HepG2 (cell line): ENCODE measurements around the gene TRPM5. TPM values are rescaled to one million over a fixed set of nuclear protein-coding genes. Genes with fewer than 3 reads are reported as not detected.

Experiments
- ATRX ChIP-seq: sonication (generic); formaldehyde crosslinking; IDR thresholded peaks from 2 replicates; pipeline ENCODE4 v1.4.0; 2020; ENCODE audit warnings: missing genetic modification reagents, borderline replicate concordance
- GPN1 ChIP-seq: sonication (generic); formaldehyde crosslinking; IDR thresholded peaks from 2 replicates; pipeline ENCODE4 v1.5.1; 2020; ENCODE audit warnings: missing genetic modification reagents, borderline replicate concordance
- KDM4B ChIP-seq: sonication (generic); formaldehyde crosslinking; IDR thresholded peaks from 2 replicates; pipeline ENCODE4 v1.4.0; 2020; ENCODE audit warnings: missing genetic modification reagents
- KLF15 ChIP-seq: sonication (generic); formaldehyde crosslinking; IDR thresholded peaks from 2 replicates; pipeline ENCODE4 v1.8.1; 2023; ENCODE audit warnings: borderline replicate concordance, mild to moderate bottlenecking, inconsistent platforms, missing genetic modification reagents, mixed read lengths
- PHF21A ChIP-seq: sonication (generic); formaldehyde crosslinking; IDR thresholded peaks from 2 replicates; pipeline ENCODE4 v1.5.0; 2020; ENCODE audit warnings: mild to moderate bottlenecking, missing genetic modification reagents
- PLRG1 ChIP-seq: fragments of 450-650 bp; conservative IDR thresholded peaks from 2 replicates; pipeline ENCODE4 v1.6.1; 2016
- PPARG ChIP-seq: conservative IDR thresholded peaks from 2 replicates; pipeline ENCODE4 v1.6.1; 2016; ENCODE audit warnings: missing biosample characterization, missing genetic modification reagents
- ZFAT ChIP-seq: sonication (generic); formaldehyde crosslinking; conservative IDR thresholded peaks from 2 replicates; pipeline ENCODE4 v1.8.1; 2023; ENCODE audit warnings: missing genetic modification reagents, inconsistent platforms
- ZFP36L2 ChIP-seq: sonication (generic); formaldehyde crosslinking; IDR thresholded peaks from 2 replicates; pipeline ENCODE4 v1.4.0; 2020; ENCODE audit warnings: missing genetic modification reagents
- ZNF20 ChIP-seq: sonication (generic); formaldehyde crosslinking; IDR thresholded peaks from 2 replicates; pipeline ENCODE4 v1.4.0; 2020; ENCODE audit warnings: mild to moderate bottlenecking, moderate library complexity, missing genetic modification reagents
- ZNF234 ChIP-seq: sonication (generic); formaldehyde crosslinking; conservative IDR thresholded peaks from 2 replicates; pipeline ENCODE4 v1.5.1; 2020; ENCODE audit warnings: mild to moderate bottlenecking, missing genetic modification reagents
- ZNF430 ChIP-seq: sonication (generic); formaldehyde crosslinking; IDR thresholded peaks from 2 replicates; pipeline ENCODE4 v1.9.0; 2021; ENCODE audit warnings: mild to moderate bottlenecking, missing genetic modification reagents
- ZNF564 ChIP-seq: sonication (generic); formaldehyde crosslinking; IDR thresholded peaks from 2 replicates; pipeline ENCODE4 v1.8.1; 2023; ENCODE audit warnings: mild to moderate bottlenecking, missing genetic modification reagents
- ZNF629 ChIP-seq: sonication (generic); formaldehyde crosslinking; conservative IDR thresholded peaks from 2 replicates; pipeline ENCODE4 v1.5.0; 2020; ENCODE audit warnings: missing genetic modification reagents
- ZNF777 ChIP-seq: sonication (generic); formaldehyde crosslinking; IDR thresholded peaks from 2 replicates; pipeline ENCODE4 v1.4.0; 2020; ENCODE audit warnings: missing genetic modification reagents
- polyA plus RNA-seq, 8 experiments: library from polyadenylated mRNA; depleted of rRNA in 3 of 8; stranded (reverse) in 7 of 8; unstranded in 1 of 8; fragments of >200 nt; fragmentation: Illumina TruSeq in 4 of 8; extraction: Trizol in 4 of 8; gene quantifications; 2 replicates each; pipeline versions ENCODE4 v1.2.1 to v1.2.3, GENCODE V29; 2011 to 2016; ENCODE audit warnings: low read depth in 4 of 8, missing spikeins in 1 of 8, mixed read lengths in 1 of 8; ENCODE audit not compliant: insufficient read depth in 1 of 8
- total RNA-seq, 5 experiments: library from RNA; depleted of rRNA; stranded (reverse); fragments of >200 nt; fragmentation: Illumina TruSeq; extraction: Trizol; gene quantifications; 2 replicates each; pipeline ENCODE4 v1.2.3, GENCODE V29; 2016; ENCODE audit warnings: low read depth in 1 of 5
- TF ChIP-seq, protein P1 (sequence below): sonication (generic); formaldehyde crosslinking; IDR thresholded peaks from 2 replicates; pipeline ENCODE4 v1.4.0; 2020; ENCODE audit warnings: mild to moderate bottlenecking, missing genetic modification reagents
- TF ChIP-seq, protein P2 (sequence below): sonication (generic); formaldehyde crosslinking; IDR thresholded peaks from 2 replicates; pipeline ENCODE4 v1.9.0; 2021; ENCODE audit warnings: missing genetic modification reagents, borderline replicate concordance
- TF ChIP-seq, protein P3 (sequence below): sonication (generic); formaldehyde crosslinking; IDR thresholded peaks from 2 replicates; pipeline ENCODE4 v1.4.0; 2020; ENCODE audit warnings: missing genetic modification reagents
- TF ChIP-seq, protein P4 (sequence below): sonication (generic); formaldehyde crosslinking; IDR thresholded peaks from 2 replicates; pipeline ENCODE4 v1.5.0; 2020; ENCODE audit warnings: missing genetic modification reagents, mild to moderate bottlenecking, borderline replicate concordance

TRPM5 gene
- total and polyA plus RNA-seq, 2 of the 13 experiments (the other 11 are each of a cell fraction or from before 2014, with no cell fraction given), result 0.12 TPM; not detected in 1

DNA sequence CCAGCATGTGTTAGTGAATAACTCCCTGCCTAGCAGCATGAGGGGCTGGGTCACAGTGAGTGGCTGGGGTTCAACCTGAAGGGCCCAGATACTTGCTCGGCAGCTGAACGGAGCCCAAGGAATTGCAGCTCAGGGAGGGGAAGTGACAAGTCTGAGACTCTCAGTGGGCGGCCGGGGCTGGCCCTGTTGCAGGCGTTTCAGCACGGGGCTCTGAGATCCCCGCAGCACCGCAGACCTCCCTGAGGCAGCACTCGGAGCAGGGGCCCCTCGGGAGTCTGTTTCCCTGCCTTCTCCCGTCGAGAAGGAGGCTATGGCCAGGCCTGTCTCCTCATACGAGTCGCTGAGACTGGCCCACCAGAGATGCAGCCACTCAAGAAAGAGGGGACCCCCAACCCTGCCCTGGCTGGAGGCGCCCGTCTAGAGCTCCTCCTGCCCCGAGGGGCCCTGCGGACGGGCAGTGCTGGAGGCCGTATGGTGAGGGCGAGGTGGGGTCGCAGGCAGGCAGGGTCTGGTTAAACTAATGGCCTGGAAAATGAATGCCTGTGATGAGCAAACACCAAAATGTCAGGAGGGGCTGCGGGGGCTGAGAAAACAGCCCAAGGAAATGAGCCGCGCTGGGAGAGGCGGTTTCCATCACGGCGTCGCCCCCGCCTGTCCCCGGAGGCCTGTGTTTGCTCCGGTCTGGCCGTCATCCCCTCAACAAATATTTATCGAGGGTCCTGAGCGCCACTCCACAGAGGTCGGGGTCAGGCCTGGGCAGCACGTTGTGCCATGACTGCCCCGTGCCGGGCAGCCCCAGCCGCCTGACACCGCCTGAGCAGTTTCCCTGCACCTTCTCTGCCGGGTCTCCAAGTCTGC is 34.5 kb downstream of the TRPM5 start (continued):
- TF ChIP-seq ZNF20 (no peak), ZNF629 (CRISPR knock-in tag) (no peak), PPARG (peak; percentile 44; the same call in 1 of the 2 replicates), ZFP36L2 (CRISPR knock-in tag) (no peak), KDM4B (no peak), ZNF777 (CRISPR knock-in tag) (peak; percentile 63; the same call in 1 of the 2 replicates), ZNF234 (CRISPR knock-in tag) (no peak), ZNF564 (CRISPR knock-in tag) (no peak), ZNF430 (CRISPR knock-in tag) (no peak), ATRX (CRISPR knock-in tag) (no peak), KLF15 (CRISPR knock-in tag) (no peak), PHF21A (peak; percentile 92), PLRG1 (no peak), GPN1 (CRISPR knock-in tag) (no peak), ZFAT (CRISPR knock-in tag) (no peak)
- TF ChIP-seq, protein P1, sequence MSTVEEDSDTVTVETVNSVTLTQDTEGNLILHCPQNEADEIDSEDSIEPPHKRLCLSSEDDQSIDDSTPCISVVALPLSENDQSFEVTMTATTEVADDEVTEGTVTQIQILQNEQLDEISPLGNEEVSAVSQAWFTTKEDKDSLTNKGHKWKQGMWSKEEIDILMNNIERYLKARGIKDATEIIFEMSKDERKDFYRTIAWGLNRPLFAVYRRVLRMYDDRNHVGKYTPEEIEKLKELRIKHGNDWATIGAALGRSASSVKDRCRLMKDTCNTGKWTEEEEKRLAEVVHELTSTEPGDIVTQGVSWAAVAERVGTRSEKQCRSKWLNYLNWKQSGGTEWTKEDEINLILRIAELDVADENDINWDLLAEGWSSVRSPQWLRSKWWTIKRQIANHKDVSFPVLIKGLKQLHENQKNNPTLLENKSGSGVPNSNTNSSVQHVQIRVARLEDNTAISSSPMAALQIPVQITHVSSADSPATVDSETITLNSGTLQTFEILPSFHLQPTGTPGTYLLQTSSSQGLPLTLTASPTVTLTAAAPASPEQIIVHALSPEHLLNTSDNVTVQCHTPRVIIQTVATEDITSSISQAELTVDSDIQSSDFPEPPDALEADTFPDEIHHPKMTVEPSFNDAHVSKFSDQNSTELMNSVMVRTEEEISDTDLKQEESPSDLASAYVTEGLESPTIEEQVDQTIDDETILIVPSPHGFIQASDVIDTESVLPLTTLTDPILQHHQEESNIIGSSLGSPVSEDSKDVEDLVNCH (CRISPR knock-in tag), result no peak
- TF ChIP-seq, protein P2, sequence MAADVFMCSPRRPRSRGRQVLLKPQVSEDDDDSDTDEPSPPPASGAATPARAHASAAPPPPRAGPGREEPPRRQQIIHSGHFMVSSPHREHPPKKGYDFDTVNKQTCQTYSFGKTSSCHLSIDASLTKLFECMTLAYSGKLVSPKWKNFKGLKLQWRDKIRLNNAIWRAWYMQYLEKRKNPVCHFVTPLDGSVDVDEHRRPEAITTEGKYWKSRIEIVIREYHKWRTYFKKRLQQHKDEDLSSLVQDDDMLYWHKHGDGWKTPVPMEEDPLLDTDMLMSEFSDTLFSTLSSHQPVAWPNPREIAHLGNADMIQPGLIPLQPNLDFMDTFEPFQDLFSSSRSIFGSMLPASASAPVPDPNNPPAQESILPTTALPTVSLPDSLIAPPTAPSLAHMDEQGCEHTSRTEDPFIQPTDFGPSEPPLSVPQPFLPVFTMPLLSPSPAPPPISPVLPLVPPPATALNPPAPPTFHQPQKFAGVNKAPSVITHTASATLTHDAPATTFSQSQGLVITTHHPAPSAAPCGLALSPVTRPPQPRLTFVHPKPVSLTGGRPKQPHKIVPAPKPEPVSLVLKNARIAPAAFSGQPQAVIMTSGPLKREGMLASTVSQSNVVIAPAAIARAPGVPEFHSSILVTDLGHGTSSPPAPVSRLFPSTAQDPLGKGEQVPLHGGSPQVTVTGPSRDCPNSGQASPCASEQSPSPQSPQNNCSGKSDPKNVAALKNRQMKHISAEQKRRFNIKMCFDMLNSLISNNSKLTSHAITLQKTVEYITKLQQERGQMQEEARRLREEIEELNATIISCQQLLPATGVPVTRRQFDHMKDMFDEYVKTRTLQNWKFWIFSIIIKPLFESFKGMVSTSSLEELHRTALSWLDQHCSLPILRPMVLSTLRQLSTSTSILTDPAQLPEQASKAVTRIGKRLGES, result 0 out of 2 replicates have a peak, but pooled peaks have one; percentile 42
- TF ChIP-seq, protein P3, sequence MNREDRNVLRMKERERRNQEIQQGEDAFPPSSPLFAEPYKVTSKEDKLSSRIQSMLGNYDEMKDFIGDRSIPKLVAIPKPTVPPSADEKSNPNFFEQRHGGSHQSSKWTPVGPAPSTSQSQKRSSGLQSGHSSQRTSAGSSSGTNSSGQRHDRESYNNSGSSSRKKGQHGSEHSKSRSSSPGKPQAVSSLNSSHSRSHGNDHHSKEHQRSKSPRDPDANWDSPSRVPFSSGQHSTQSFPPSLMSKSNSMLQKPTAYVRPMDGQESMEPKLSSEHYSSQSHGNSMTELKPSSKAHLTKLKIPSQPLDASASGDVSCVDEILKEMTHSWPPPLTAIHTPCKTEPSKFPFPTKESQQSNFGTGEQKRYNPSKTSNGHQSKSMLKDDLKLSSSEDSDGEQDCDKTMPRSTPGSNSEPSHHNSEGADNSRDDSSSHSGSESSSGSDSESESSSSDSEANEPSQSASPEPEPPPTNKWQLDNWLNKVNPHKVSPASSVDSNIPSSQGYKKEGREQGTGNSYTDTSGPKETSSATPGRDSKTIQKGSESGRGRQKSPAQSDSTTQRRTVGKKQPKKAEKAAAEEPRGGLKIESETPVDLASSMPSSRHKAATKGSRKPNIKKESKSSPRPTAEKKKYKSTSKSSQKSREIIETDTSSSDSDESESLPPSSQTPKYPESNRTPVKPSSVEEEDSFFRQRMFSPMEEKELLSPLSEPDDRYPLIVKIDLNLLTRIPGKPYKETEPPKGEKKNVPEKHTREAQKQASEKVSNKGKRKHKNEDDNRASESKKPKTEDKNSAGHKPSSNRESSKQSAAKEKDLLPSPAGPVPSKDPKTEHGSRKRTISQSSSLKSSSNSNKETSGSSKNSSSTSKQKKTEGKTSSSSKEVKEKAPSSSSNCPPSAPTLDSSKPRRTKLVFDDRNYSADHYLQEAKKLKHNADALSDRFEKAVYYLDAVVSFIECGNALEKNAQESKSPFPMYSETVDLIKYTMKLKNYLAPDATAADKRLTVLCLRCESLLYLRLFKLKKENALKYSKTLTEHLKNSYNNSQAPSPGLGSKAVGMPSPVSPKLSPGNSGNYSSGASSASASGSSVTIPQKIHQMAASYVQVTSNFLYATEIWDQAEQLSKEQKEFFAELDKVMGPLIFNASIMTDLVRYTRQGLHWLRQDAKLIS (CRISPR knock-in tag), result no peak
- TF ChIP-seq, protein P4, sequence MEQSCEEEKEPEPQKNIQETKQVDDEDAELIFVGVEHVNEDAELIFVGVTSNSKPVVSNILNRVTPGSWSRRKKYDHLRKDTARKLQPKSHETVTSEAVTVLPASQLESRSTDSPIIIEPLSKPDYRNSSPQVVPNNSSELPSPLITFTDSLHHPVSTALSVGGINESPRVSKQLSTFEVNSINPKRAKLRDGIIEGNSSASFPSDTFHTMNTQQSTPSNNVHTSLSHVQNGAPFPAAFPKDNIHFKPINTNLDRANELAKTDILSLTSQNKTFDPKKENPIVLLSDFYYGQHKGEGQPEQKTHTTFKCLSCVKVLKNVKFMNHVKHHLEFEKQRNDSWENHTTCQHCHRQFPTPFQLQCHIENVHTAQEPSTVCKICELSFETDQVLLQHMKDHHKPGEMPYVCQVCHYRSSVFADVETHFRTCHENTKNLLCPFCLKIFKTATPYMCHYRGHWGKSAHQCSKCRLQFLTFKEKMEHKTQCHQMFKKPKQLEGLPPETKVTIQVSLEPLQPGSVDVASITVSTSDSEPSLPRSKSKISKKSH (CRISPR knock-in tag), result no peak
